BJ (cell line): ENCODE results near the gene GNG13. TPM values are rescaled to one million over a fixed set of nuclear protein-coding genes. Genes with fewer than 3 reads are reported as not detected.

Experiments used
- CTCF ChIA-PET: fragments of 350-600 bp; formaldehyde crosslinking; extraction: SDS; loops from one replicate; lab custom pipeline; 2021; ENCODE audit warnings: antibody characterized with exemption, inconsistent platforms; lab: Yijun Ruan, JAX
- POLR2A ChIA-PET: fragments of 300-600 bp; sonication (Branson Sonifier 250); formaldehyde crosslinking; extraction: SDS; loops from one replicate; lab custom pipeline; 2021; ENCODE audit warnings: antibody characterized with exemption; lab: Charles Lee
- DNase-seq: peaks from one replicate; pipeline ENCODE4 v3.0.0-alpha.2; 2011; ENCODE audit warnings: low read depth
- H3K27me3 ChIP-seq: 2 replicates; pipeline ENCODE4 v1.6.0; 2011; ENCODE audit warnings: low read length; ENCODE audit not compliant: control insufficient read depth, insufficient read depth
- H3K36me3 ChIP-seq: 2 replicates; pipeline ENCODE4 v1.5.1; 2011; ENCODE audit warnings: low read length; ENCODE audit not compliant: control insufficient read depth, insufficient read depth
- H3K4me3 ChIP-seq: 2 replicates; pipeline ENCODE4 v1.5.1; 2011; ENCODE audit warnings: low read depth, mild to moderate bottlenecking, control low read depth, low read length
- CTCF ChIP-seq: IDR thresholded peaks from 2 replicates; pipeline ENCODE4 v1.5.1; 2011; ENCODE audit warnings: low read depth, mild to moderate bottlenecking, control low read depth, inconsistent platforms, low read length, moderate library complexity; ENCODE audit not compliant: insufficient read depth
- polyA plus RNA-seq: library from polyadenylated mRNA; depleted of rRNA; stranded (reverse); fragments of >200 nt; gene quantifications from 2 replicates; pipeline ENCODE4 v1.2.3, GENCODE V29; 2011

Gene GNG13
- polyA plus RNA-seq, 1 experiment: not detected

GRCh38 chr16:766008-766819 lies 34.3 kb downstream of the GNG13 start:
- no peaks in the 10 kb centered on the region for H3K27me3 ChIP-seq
- ChIA-PET POLR2A (no interaction called here), CTCF (no interaction called here)
- no peak for TF ChIP-seq CTCF
- no peak overlapping the region for H3K4me3 ChIP-seq
- no peaks in the 10 kb centered on the region for H3K36me3 ChIP-seq
- DNase-seq: no peak

- Histone ChIP-seq H3K27me3 (no peaks in the 10 kb centered on the region), H3K4me3 (no peak overlapping the region), H3K36me3 (no peaks in the 10 kb centered on the region)
- CTCF ChIA-PET: no interaction called here
- no peak for DNase-seq
- no peak for TF ChIP-seq CTCF
- POLR2A ChIA-PET: no interaction called here
Observed at GRCh38 chr16:765488-765865, 35.1 kb downstream of the GNG13 start.

GRCh38 chr16:764848-765487 lies 35.6 kb downstream of the GNG13 start:
- POLR2A ChIA-PET: no interaction called here
- Histone ChIP-seq H3K4me3 (no peak overlapping the region), H3K27me3 (no peaks in the 10 kb centered on the region), H3K36me3 (no peaks in the 10 kb centered on the region)
- no peak for DNase-seq
- no peak for TF ChIP-seq CTCF
- CTCF ChIA-PET: no interaction called here

- no peak for TF ChIP-seq CTCF
- H3K4me3 ChIP-seq: no peak overlapping the region
- no peaks in the 10 kb centered on the region for H3K27me3 ChIP-seq
- ChIA-PET CTCF (no interaction called here), POLR2A (no interaction called here)
- H3K36me3 ChIP-seq: no peaks in the 10 kb centered on the region
- no peak for DNase-seq
Observed at GRCh38 chr16:764184-764750, 36.3 kb downstream of the GNG13 start.

- no peaks in the 10 kb centered on the region for H3K27me3 ChIP-seq
- H3K36me3 ChIP-seq: no peaks in the 10 kb centered on the region
- no peak for DNase-seq
- no peak for TF ChIP-seq CTCF
- CTCF ChIA-PET: no interaction called here
- POLR2A ChIA-PET: no interaction called here
- no peak overlapping the region for H3K4me3 ChIP-seq
Observed at GRCh38 chr16:763369-764183, 37.0 kb downstream of the GNG13 start.
